ENCODE data around the gene CDKL5. TPM values are rescaled to one million over a fixed set of nuclear protein-coding genes. Genes with fewer than 3 reads are reported as not detected.

CDKL5 gene
- polyA plus RNA-seq, 1 experiment, result 5.1 TPM

- POLR2A ChIA-PET, result no interaction called here
- no peak for DNase-seq (ENCODE audit: low read depth)
- CTCF ChIA-PET, result no interaction called here
Measured at GRCh38 chrX:18436017-18436416, 10.6 kb downstream of the CDKL5 start.

GRCh38 chrX:18440835-18441234 lies 15.4 kb downstream of the CDKL5 start:
- DNase-seq (ENCODE audit: low read depth), result no peak
- no peaks in the 10 kb centered on the region for H3K27me3 ChIP-seq (ENCODE audit: control insufficient read depth, insufficient read depth, low read length)
- POLR2A ChIA-PET, result no interaction called here
- CTCF ChIA-PET, result no interaction called here
- no peak overlapping the region for H3K4me3 ChIP-seq (ENCODE audit: low read depth, low read length)
- TF ChIP-seq CTCF (IDR thresholded peaks at IDR 0.05; ENCODE audit: insufficient read depth, low read depth, low read length), result no peak
- H3K36me3 ChIP-seq (ENCODE audit: control insufficient read depth, insufficient read depth, low read length), result no peaks in the 10 kb centered on the region

More at GRCh38 chrX:18436017-18436416, 10.6 kb downstream of the CDKL5 start:
- no peaks in the 10 kb centered on the region for H3K27me3 ChIP-seq (ENCODE audit: control insufficient read depth, insufficient read depth, low read length)
- no peak for TF ChIP-seq CTCF (IDR thresholded peaks at IDR 0.05; ENCODE audit: insufficient read depth, low read depth, low read length)
- no peak overlapping the region for H3K4me3 ChIP-seq (ENCODE audit: low read depth, low read length)
- no peaks in the 10 kb centered on the region for H3K36me3 ChIP-seq (ENCODE audit: control insufficient read depth, insufficient read depth, low read length)

- H3K4me3 ChIP-seq (ENCODE audit: low read depth, low read length), result no peak overlapping the region
- no peak for TF ChIP-seq CTCF (IDR thresholded peaks at IDR 0.05; ENCODE audit: insufficient read depth, low read depth, low read length)
- CTCF ChIA-PET, result no interaction called here
- no peaks in the 10 kb centered on the region for H3K27me3 ChIP-seq (ENCODE audit: control insufficient read depth, insufficient read depth, low read length)
- no peaks in the 10 kb centered on the region for H3K36me3 ChIP-seq (ENCODE audit: control insufficient read depth, insufficient read depth, low read length)
- POLR2A ChIA-PET, result no interaction called here
- no peak for DNase-seq (ENCODE audit: low read depth)
Measured at GRCh38 chrX:18441780-18442367, 16.5 kb downstream of the CDKL5 start.

GRCh38 chrX:18448416-18448815 lies 23.0 kb downstream of the CDKL5 start:
- no peak for DNase-seq (ENCODE audit: low read depth)
- CTCF ChIA-PET, result no interaction called here

GRCh38 chrX:18449236-18449635 lies 23.8 kb downstream of the CDKL5 start:
- H3K36me3 ChIP-seq (ENCODE audit: control insufficient read depth, insufficient read depth, low read length), result no peaks in the 10 kb centered on the region
- no peak overlapping the region for H3K4me3 ChIP-seq (ENCODE audit: low read depth, low read length)
- ChIA-PET CTCF (no interaction called here), POLR2A (no interaction called here)
- no peak for TF ChIP-seq CTCF (IDR thresholded peaks at IDR 0.05; ENCODE audit: insufficient read depth, low read depth, low read length)
- no peak for DNase-seq (ENCODE audit: low read depth)
- H3K27me3 ChIP-seq (ENCODE audit: control insufficient read depth, insufficient read depth, low read length), result no peaks in the 10 kb centered on the region

More at GRCh38 chrX:18448416-18448815, 23.0 kb downstream of the CDKL5 start:
- Histone ChIP-seq H3K27me3 (ENCODE audit: control insufficient read depth, insufficient read depth, low read length) (no peaks in the 10 kb centered on the region), H3K4me3 (ENCODE audit: low read depth, low read length) (no peak overlapping the region), H3K36me3 (ENCODE audit: control insufficient read depth, insufficient read depth, low read length) (no peaks in the 10 kb centered on the region)
- no peak for TF ChIP-seq CTCF (IDR thresholded peaks at IDR 0.05; ENCODE audit: insufficient read depth, low read depth, low read length)
- POLR2A ChIA-PET, result no interaction called here

Data from BJ (cell line).